GM12878 (cell line): ENCODE data around the gene STIL. TPM values are rescaled to one million over a fixed set of nuclear protein-coding genes. Genes with fewer than 3 reads are reported as not detected.

Experiments used
- ATAC-seq: fragments of 200-7000 bp; cut with Tn5 transposase; 3 replicates; pipeline ENCODE4 v1.9.1; 2020; ENCODE audit warnings: mild to moderate bottlenecking, moderate library complexity
- BruUV-seq: library from RNA; stranded (reverse); fragments of 400-500 nt; replicated peaks from 2 replicates; lab custom pipeline; 2021; lab: Mats Ljungman, UMichigan
- CTCF ChIA-PET: fragments of 300-600 bp; sonication (Branson Sonifier 250); formaldehyde crosslinking; extraction: SDS; loops from one replicate; lab custom pipeline; 2021; ENCODE audit warnings: inconsistent platforms; lab: Yijun Ruan, JAX
- POLR2A ChIA-PET: fragments of 350-600 bp; formaldehyde crosslinking; extraction: SDS; loops from one replicate; lab custom pipeline; 2021; ENCODE audit warnings: inconsistent platforms; lab: Charles Lee
- RAD21 ChIA-PET: fragments of 300-600 bp; sonication (Branson Sonifier 250); formaldehyde crosslinking; loops from one replicate; lab custom pipeline; 2023; ENCODE audit warnings: antibody characterized with exemption; ENCODE audit not compliant: unreplicated experiment; lab: Charles Lee
- SMC1A ChIA-PET: fragments of 300-600 bp; sonication (Branson Sonifier 250); formaldehyde crosslinking; loops from one replicate; lab custom pipeline; 2023; ENCODE audit not compliant: unreplicated experiment, uncharacterized antibody; lab: Charles Lee
- DNase-seq: peaks from one replicate; pipeline ENCODE4 v3.0.0-alpha.2; 2011; ENCODE audit warnings: low read depth, low spot score
- FAIRE-seq: peaks from 3 replicates; lab custom pipeline; 2011; peaks lifted over from hg19 to GRCh38; lab: Jason Lieb, UNC
- H2AFZ ChIP-seq: 2 replicates; pipeline ENCODE4 v1.6.0; 2011; ENCODE audit warnings: low read depth, low read length, control low read depth; ENCODE audit not compliant: control insufficient read depth
- H3K27ac ChIP-seq: 2 replicates; pipeline ENCODE4 v1.5.1; 2011; ENCODE audit warnings: control low read depth; ENCODE audit not compliant: control insufficient read depth, insufficient read depth
- H3K27me3 ChIP-seq, 2 experiments: replicated peaks in 1 of 2; 2 replicates each; pipeline versions ENCODE4 v1.6.0 to v1.6.1; 2011; ENCODE audit warnings: low read length in 1 of 2; ENCODE audit not compliant: control insufficient read depth in 2 of 2, insufficient read depth in 2 of 2
- H3K36me3 ChIP-seq, 2 experiments: 2 replicates each; pipeline ENCODE4 v1.5.1; 2011; ENCODE audit warnings: low read length in 1 of 2; ENCODE audit not compliant: control insufficient read depth in 2 of 2, insufficient read depth in 2 of 2
- H3K4me1 ChIP-seq: 2 replicates; pipeline ENCODE4 v1.6.1; 2011; ENCODE audit warnings: mild to moderate bottlenecking, low read length, moderate library complexity, mixed read lengths; ENCODE audit not compliant: control insufficient read depth, insufficient read depth
- H3K4me2 ChIP-seq: 2 replicates; pipeline ENCODE4 v1.6.0; 2011; ENCODE audit warnings: control low read depth; ENCODE audit not compliant: control insufficient read depth, insufficient read depth
- H3K4me3 ChIP-seq: fragments of 200-600 bp; sonication (generic); 2 replicates; pipeline ENCODE4 v1.5.1; 2016
- H3K79me2 ChIP-seq: 2 replicates; pipeline ENCODE4 v1.6.0; 2011; ENCODE audit warnings: low read length; ENCODE audit not compliant: control insufficient read depth, insufficient read depth
- H3K9ac ChIP-seq: 2 replicates; pipeline ENCODE4 v1.8.0; 2011; ENCODE audit warnings: low read length, control low read depth, mixed read lengths; ENCODE audit not compliant: control insufficient read depth, insufficient read depth
- H3K9me3 ChIP-seq: replicated peaks from 3 replicates; pipeline ENCODE4 v1.5.1; 2011; ENCODE audit warnings: mild to moderate bottlenecking, low read length; ENCODE audit not compliant: control insufficient read depth, insufficient read depth
- H4K20me1 ChIP-seq: 2 replicates; pipeline ENCODE4 v1.6.0; 2011; ENCODE audit not compliant: control insufficient read depth, insufficient read depth
- ASH2L ChIP-seq: fragments of 300-600, 200-600 bp; sonication (generic); IDR thresholded peaks from 2 replicates; pipeline ENCODE4 v1.6.1; 2017; ENCODE audit warnings: low read depth, mild to moderate bottlenecking, borderline replicate concordance
- BRCA1 ChIP-seq: IDR thresholded peaks from 2 replicates; pipeline ENCODE4 v1.6.1; 2011; ENCODE audit warnings: low read depth, low read length, improper control_type of control experiment
- EP300 ChIP-seq, 2 experiments: fragments of 150-350 bp in 1 of 2; IDR thresholded peaks; 2 replicates each; pipeline ENCODE4 v1.6.1; 2011 to 2012; ENCODE audit warnings: low read depth in 2 of 2, low read length in 2 of 2, borderline replicate concordance in 1 of 2, improper control_type of control experiment in 1 of 2, inconsistent platforms in 1 of 2; ENCODE audit not compliant: control insufficient read depth in 1 of 2
- FOS ChIP-seq: IDR thresholded peaks from 3 replicates; pipeline ENCODE4 v1.6.1; 2011; ENCODE audit warnings: borderline replicate concordance; ENCODE audit not compliant: insufficient read length; ENCODE audit errors: extremely low read depth
- HDAC6 ChIP-seq: fragments of 200-600 bp; sonication (generic); IDR thresholded peaks from one replicate; pipeline ENCODE4 v1.8.0; 2017; ENCODE audit warnings: antibody characterized with exemption; ENCODE audit not compliant: unreplicated experiment
- KDM1A ChIP-seq: fragments of 200-600 bp; sonication (generic); IDR thresholded peaks from 2 replicates; pipeline ENCODE4 v1.6.1; 2016; ENCODE audit warnings: borderline replicate concordance
- MTA2 ChIP-seq: fragments of 450-650 bp; IDR thresholded peaks from 2 replicates; pipeline ENCODE4 v1.6.1; 2016; ENCODE audit warnings: low read depth, mild to moderate bottlenecking, moderate library complexity
- PRDM15 ChIP-seq: fragments of 450-650 bp; formaldehyde crosslinking; IDR thresholded peaks from 2 replicates; pipeline ENCODE4 v1.4.0; 2020; ENCODE audit warnings: mild to moderate bottlenecking, moderate library complexity
- RB1 ChIP-seq: fragments of 450-650 bp; formaldehyde crosslinking; IDR thresholded peaks from 2 replicates; pipeline ENCODE4 v1.6.1; 2017; ENCODE audit warnings: mild to moderate bottlenecking, borderline replicate concordance
- RELA ChIP-seq: fragments of 450-650 bp; IDR thresholded peaks from 2 replicates; pipeline ENCODE4 v1.8.0; 2014; ENCODE audit warnings: borderline replicate concordance; ENCODE audit not compliant: partially characterized antibody
- REST ChIP-seq: IDR thresholded peaks from 2 replicates; pipeline ENCODE4 v1.6.1; 2012; ENCODE audit warnings: mild to moderate bottlenecking, low read depth, low read length
- ZNF274 ChIP-seq: IDR thresholded peaks from one replicate; pipeline ENCODE4 v1.8.0; 2011; ENCODE audit not compliant: insufficient read length, insufficient read depth
- WGBS: methylation state at CpG from one replicate; pipeline ENCODE4 v1.1.6; 2016; ENCODE audit warnings: low lambda C conversion rate; ENCODE audit not compliant: insufficient replicate concordance, insufficient coverage; ENCODE audit errors: missing lambda C conversion rate; 5-methylcytosine and 5-hydroxymethylcytosine counted together
- in situ Hi-C: fragments of 300-500 bp; cut with MboI; formaldehyde crosslinking; loops from 9 replicates; pipeline ENCODE4 v1.14.3; 2018; ENCODE audit warnings: mixed read lengths
- intact Hi-C: fragments of 100-400 bp; cut with micrococcal nuclease; formaldehyde crosslinking; loops from one replicate; pipeline ENCODE4 v1.14.2; 2022; ENCODE audit not compliant: unreplicated experiment
- polyA plus RNA-seq, 11 experiments: library from polyadenylated mRNA; depleted of rRNA in 4 of 11; unstranded in 6 of 11; stranded (reverse) in 5 of 11; fragments of >200 nt; fragmentation: Nextera tagmentation in 4 of 11; fragmentation: Illumina TruSeq in 1 of 11; extraction: Ambion mirVana in 4 of 11; extraction: Trizol in 1 of 11; gene quantifications; 1 replicate in 1 of 11; 2 replicates in 10 of 11; pipeline versions ENCODE4 v1.2.1 to v1.2.3, GENCODE V29; 2011 to 2016; ENCODE audit warnings: inconsistent platforms in 2 of 11, missing spikeins in 2 of 11, low read depth in 1 of 11
- total RNA-seq, 4 experiments: library from RNA; depleted of rRNA in 3 of 4; stranded (reverse); fragments of >200 nt in 3 of 4; fragmentation: Illumina TruSeq in 1 of 4; extraction: Trizol in 1 of 4; gene quantifications; 2 replicates each; pipeline versions ENCODE4 v1.2.1 to v1.2.3, GENCODE V29; 2013 to 2021

Gene STIL
- total and polyA plus RNA-seq, 10 of the 15 experiments (the other 5 are each of a cell fraction or from before 2014, with no cell fraction given), result 6.0 to 35.1 (median 26.5) TPM

GRCh38 chr1:47244339-47244862, 69.5 kb downstream of the STIL start:
- no peak for ATAC-seq
- H3K36me3 ChIP-seq, result no peaks in the 10 kb centered on the region
- ChIA-PET RAD21 (no interaction called here), SMC1A (no interaction called here)
- no peaks in the 10 kb centered on the region for H3K4me1 ChIP-seq
- WGBS, result 32% methylated on average over 3 of the region's 3 CpGs
- H3K4me3 ChIP-seq, result no peak overlapping the region
- no peaks in the 10 kb centered on the region for H3K27me3 ChIP-seq
- H3K27ac ChIP-seq, result no peak overlapping the region
- DNase-seq, result no peak
- no peak overlapping the region for H3K4me2 ChIP-seq
- BruUV-seq, result no TSS peak
- intact Hi-C loops, result no loop called here
- H3K9ac ChIP-seq, result no peak overlapping the region
- TF ChIP-seq RELA (no peak), PRDM15 (CRISPR knock-in tag) (no peak), EP300 (IDR thresholded peaks at IDR 0.05; ENCODE audit: borderline replicate concordance in 1 of 2, control insufficient read depth in 1 of 2, low read depth in 2 of 2, low read length in 2 of 2) (no peak), REST (no peak), MTA2 (no peak), ASH2L (no peak), FOS (no peak), RB1 (no peak), HDAC6 (no peak), BRCA1 (no peak), KDM1A (no peak), ZNF274 (no peak)
- TF ChIP-seq, all 136 proteins: peak for 0
- H4K20me1 ChIP-seq, result no peaks in the 10 kb centered on the region
- ChIA-PET POLR2A (no interaction called here), CTCF (interaction anchor here (2.5 kb wide), 1 partner anchor 19 kb away, joined by 8 read pairs; no protein-coding TSS in a partner anchor)
- no peak overlapping the region for H2AFZ ChIP-seq
- no peaks in the 10 kb centered on the region for H3K79me2 ChIP-seq
- in situ Hi-C loops, result no loop called here
- FAIRE-seq, result no peak
- H3K9me3 ChIP-seq, result no peaks in the 10 kb centered on the region
